Adrenal gland (tissue), 5 donors: Measurements from ENCODE around the gene SLC2A9.

Experiments used
- CTCF ChIP-seq, 6 experiments: fragments of 450-650 bp in 4 of 6; fragments of 200-600 bp in 2 of 6; sonication (generic) in 1 of 6; IDR thresholded peaks; 1 replicate in 5 of 6; 2 replicates in 1 of 6; pipeline versions ENCODE4 v1.5.1 to v1.8.0; 2016 to 2021; ENCODE audit warnings: antibody characterized with exemption in 6 of 6, mild to moderate bottlenecking in 2 of 6, moderate library complexity in 1 of 6
- POLR2A ChIP-seq, 2 donors: fragments of 450-650 bp; IDR thresholded peaks; one replicate each; pipeline ENCODE4 v1.6.1; 2017; ENCODE audit warnings: antibody characterized with exemption in 2 of 2, mild to moderate bottlenecking in 2 of 2, moderate library complexity in 1 of 2
- donor health status: DM: no; HTN: no; CAD: no.

- TF ChIP-seq CTCF (IDR thresholded peaks at IDR 0.05): no peak
- TF ChIP-seq POLR2A (IDR thresholded peaks at IDR 0.05): no peak
Observed at GRCh38 chr4:9926586-9926985, 94.7 kb downstream of the SLC2A9 start.
